Measurements from ENCODE around the gene CCDC47. TPM values are rescaled to one million over a fixed set of nuclear protein-coding genes. Genes with fewer than 3 reads are reported as not detected.
A peak's percentile ranks its signal among the peaks of the same experiment; 100 is the strongest.

Gene CCDC47
- total and polyA plus RNA-seq, 2 donors from 2014 or later = 50.9 to 83.1 TPM

DNA sequence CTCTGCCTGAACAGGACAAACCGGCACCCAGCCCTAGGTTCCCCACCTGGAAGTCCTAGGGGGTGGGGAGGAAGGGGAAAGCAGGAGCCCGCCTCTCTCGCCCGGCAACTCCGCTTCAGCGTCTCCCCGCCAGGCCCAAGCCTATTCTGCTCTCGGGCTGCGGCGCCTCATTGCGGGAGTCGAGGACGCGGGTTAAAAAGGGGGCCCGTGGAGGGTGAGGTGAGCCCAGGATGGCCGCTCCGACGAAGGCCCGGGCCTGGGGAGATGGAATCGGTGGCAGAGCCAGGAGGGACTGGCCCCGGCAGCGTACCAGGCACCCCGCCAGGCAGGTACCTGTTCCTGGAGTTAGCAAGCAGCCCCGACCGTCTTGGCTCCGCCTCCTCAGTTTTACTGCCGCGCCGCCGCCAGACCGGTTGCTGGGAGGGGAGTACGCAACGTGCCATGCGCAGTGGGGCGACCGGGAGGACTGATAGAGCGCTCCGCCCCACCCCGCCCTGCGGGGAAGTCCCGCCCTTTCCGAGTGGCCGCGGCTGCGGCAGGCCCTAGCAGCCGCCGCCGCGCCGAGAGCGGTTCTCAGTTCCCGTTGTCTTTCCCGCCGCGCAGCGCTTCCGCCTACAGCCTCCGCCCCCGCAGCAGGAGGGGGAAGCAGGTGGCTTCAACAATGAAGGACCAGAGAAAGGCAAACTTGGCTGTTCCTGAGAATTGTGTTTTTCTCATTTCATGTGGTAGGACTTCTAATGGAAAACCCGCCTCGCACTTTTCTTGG is 31.8 kb downstream of the CCDC47 start, which contains the start of gene STRADA:
STRADA (minus strand) TSS at position 392 of the 766 bp plus-strand sequence. CDS start 13,430 bp downstream, outside the sequence.
- no peak for FAIRE-seq

DNA sequence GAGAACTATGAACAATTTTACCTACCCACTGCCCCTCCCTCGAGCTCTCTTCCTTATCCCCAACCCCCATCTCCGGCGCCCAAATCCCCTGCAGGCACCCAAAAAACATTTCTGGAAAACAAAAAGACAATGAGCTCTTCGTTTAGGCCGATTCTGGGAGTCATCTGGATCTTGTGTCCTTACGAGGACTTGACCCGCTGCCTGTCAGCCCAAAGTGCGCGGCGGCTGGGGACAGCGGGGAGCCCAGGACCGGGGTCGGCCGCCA is 32.3 kb downstream of the CCDC47 start:
- no peak for DNase-seq
- no peak for FAIRE-seq

More for the DNA sequence above, 31.8 kb downstream of the CCDC47 start, which contains the start of gene STRADA:
- Histone ChIP-seq H3K4me3 (ENCODE audit: low read length in 3 of 3) (peak within 1 kb of the TSS; percentile 61 to 87 (median 80)), H3K27ac (ENCODE audit: low read depth in 2 of 2, low read length in 2 of 2) (peak within 1 kb of the TSS; percentile 93 to 94), H3K36me3 (ENCODE audit: control insufficient read depth in 2 of 3, insufficient read depth in 3 of 3, low read length in 3 of 3) (peaks cover 0 to 10% (median 5%) of the 10 kb centered on the region in 3 donors), H3K9ac (ENCODE audit: low read length in 3 of 3) (peak within 1 kb of the TSS; percentile 63 to 87 (median 71)), H3K27me3 (ENCODE audit: control insufficient read depth, insufficient read depth, low read length) (no peaks in the 10 kb centered on the region), H3K4me1 (ENCODE audit: control insufficient read depth in 2 of 3, insufficient read depth in 2 of 3, low read depth in 1 of 3, low read length in 3 of 3) (peaks cover 0 to 4% (median 0%) of the 10 kb centered on the region in 3 donors), H3K9me3 (ENCODE audit: control insufficient read depth in 2 of 3, insufficient read depth in 1 of 3, low read length in 3 of 3) (no peaks in the 10 kb centered on the region)
- peak; percentile 99 to 100 (median 99) for DNase-seq
- intact Hi-C loops (cut with DNase I) = no loop called here
- TF ChIP-seq, protein P1, sequence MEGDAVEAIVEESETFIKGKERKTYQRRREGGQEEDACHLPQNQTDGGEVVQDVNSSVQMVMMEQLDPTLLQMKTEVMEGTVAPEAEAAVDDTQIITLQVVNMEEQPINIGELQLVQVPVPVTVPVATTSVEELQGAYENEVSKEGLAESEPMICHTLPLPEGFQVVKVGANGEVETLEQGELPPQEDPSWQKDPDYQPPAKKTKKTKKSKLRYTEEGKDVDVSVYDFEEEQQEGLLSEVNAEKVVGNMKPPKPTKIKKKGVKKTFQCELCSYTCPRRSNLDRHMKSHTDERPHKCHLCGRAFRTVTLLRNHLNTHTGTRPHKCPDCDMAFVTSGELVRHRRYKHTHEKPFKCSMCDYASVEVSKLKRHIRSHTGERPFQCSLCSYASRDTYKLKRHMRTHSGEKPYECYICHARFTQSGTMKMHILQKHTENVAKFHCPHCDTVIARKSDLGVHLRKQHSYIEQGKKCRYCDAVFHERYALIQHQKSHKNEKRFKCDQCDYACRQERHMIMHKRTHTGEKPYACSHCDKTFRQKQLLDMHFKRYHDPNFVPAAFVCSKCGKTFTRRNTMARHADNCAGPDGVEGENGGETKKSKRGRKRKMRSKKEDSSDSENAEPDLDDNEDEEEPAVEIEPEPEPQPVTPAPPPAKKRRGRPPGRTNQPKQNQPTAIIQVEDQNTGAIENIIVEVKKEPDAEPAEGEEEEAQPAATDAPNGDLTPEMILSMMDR (IDR thresholded peaks at IDR 0.05; ENCODE audit: borderline replicate concordance, extremely low read depth, insufficient read depth) = no peak

DNA sequence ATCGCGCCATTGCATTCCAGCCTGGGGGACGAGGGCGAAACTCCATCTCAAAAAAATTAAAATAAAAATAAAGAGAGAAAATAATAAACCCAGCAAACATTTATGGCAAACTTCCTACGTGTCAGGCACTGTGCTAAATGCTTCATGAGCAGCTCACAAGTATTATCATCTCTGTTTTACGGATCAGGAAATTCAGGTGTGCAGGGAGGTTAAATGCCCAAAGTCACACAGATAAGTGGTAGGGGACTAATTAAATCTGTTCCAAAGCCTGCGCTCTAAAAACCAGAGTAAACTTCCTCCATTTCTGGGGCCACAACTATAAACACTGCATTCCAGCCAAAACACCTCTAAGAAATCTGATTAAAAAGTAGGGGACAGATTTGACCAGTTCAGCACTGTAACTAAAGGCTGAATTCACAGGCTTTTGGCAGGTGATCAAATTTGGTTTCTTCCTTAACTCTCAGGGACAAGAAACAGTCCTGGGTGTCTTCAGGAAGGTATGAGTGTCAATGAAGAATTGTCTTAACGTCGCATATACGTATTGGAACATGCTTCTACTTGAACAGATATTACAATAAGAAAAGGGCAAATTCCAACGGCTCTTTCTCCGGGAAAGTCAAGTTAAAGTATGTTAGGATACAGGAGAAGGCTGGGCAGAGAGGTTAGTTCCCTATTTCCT is 32.8 kb downstream of the CCDC47 start:
- Histone ChIP-seq H3K27ac (ENCODE audit: low read depth in 2 of 2, low read length in 2 of 2) (peak overlapping the region; percentile 61 to 94), H3K9ac (ENCODE audit: low read length in 3 of 3) (peak overlapping the region; percentile 62 to 87 (median 63)), H3K4me1 (ENCODE audit: control insufficient read depth in 2 of 3, insufficient read depth in 2 of 3, low read depth in 1 of 3, low read length in 3 of 3) (peaks cover 0 to 4% (median 0%) of the 10 kb centered on the region in 3 donors), H3K27me3 (ENCODE audit: control insufficient read depth, insufficient read depth, low read length) (no peaks in the 10 kb centered on the region), H3K36me3 (ENCODE audit: control insufficient read depth in 2 of 3, insufficient read depth in 3 of 3, low read length in 3 of 3) (peaks cover 0 to 2% (median 2%) of the 10 kb centered on the region in 3 donors), H3K4me3 (ENCODE audit: low read length in 3 of 3) (peak overlapping the region; percentile 57 to 78 (median 61)), H3K9me3 (ENCODE audit: control insufficient read depth in 2 of 3, insufficient read depth in 1 of 3, low read length in 3 of 3) (no peaks in the 10 kb centered on the region)
- TF ChIP-seq, protein P1 (IDR thresholded peaks at IDR 0.05; ENCODE audit: borderline replicate concordance, extremely low read depth, insufficient read depth) = no peak
- DNase-seq = peak in 2 of 5 donors; percentile 30
- no peak for FAIRE-seq
- intact Hi-C loops (cut with DNase I) = no loop called here

More for the DNA sequence above, 32.3 kb downstream of the CCDC47 start:
- intact Hi-C loops (cut with DNase I) = no loop called here
- H3K36me3 ChIP-seq (ENCODE audit: control insufficient read depth in 2 of 3, insufficient read depth in 3 of 3, low read length in 3 of 3) = peaks cover 0 to 6% (median 5%) of the 10 kb centered on the region in 3 donors
- peak overlapping the region; percentile 93 to 94 for H3K27ac ChIP-seq (ENCODE audit: low read depth in 2 of 2, low read length in 2 of 2)
- no peaks in the 10 kb centered on the region for H3K9me3 ChIP-seq (ENCODE audit: control insufficient read depth in 2 of 3, insufficient read depth in 1 of 3, low read length in 3 of 3)
- TF ChIP-seq, protein P1 (IDR thresholded peaks at IDR 0.05; ENCODE audit: borderline replicate concordance, extremely low read depth, insufficient read depth) = no peak
- H3K27me3 ChIP-seq (ENCODE audit: control insufficient read depth, insufficient read depth, low read length) = no peaks in the 10 kb centered on the region
- H3K9ac ChIP-seq (ENCODE audit: low read length in 3 of 3) = peak overlapping the region; percentile 62 to 87 (median 63)
- peak overlapping the region; percentile 57 to 78 (median 61) for H3K4me3 ChIP-seq (ENCODE audit: low read length in 3 of 3)
- H3K4me1 ChIP-seq (ENCODE audit: control insufficient read depth in 2 of 3, insufficient read depth in 2 of 3, low read depth in 1 of 3, low read length in 3 of 3) = peaks cover 0 to 4% (median 0%) of the 10 kb centered on the region in 3 donors
